GM12892 (cell line): ENCODE data around the gene OPN5.

Experiments used
- POLR2A ChIP-seq: IDR thresholded peaks from 2 replicates; pipeline ENCODE4 v1.6.1; 2011; ENCODE audit warnings: low read depth, low read length, control low read depth
- POLR2AphosphoS5 ChIP-seq: IDR thresholded peaks from 2 replicates; pipeline ENCODE4 v1.6.1; 2011; ENCODE audit warnings: low read depth, low read length, control low read depth

DNA sequence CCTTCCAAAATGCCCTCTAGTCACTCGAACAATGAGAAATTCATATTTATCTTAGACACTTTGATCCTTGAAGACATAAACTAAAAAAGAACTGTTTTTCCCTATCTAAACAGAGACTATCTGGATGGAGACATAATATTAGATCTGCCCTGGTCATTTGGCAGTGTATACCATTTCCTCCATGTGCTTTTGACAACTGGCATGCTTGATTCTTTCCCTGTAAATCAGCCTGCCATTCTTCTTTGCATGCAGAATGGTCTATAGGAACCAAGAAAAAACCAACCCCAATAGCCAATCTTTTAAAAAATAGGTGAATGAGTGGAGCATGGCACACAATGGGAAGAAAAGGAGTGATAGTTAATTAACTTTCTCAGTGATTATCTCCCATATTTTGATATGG lies 93.8 kb downstream of the OPN5 start:
- no peak for TF ChIP-seq POLR2AphosphoS5
- no peak for TF ChIP-seq POLR2A
